ENCODE results near the gene SPG7.

The SPG7 gene

GRCh38 chr16:89475144-89475543 is 33.1 kb upstream of the SPG7 start:
- no peak for ATAC-seq (ENCODE audit: low read depth)
- H3K4me3 ChIP-seq (ENCODE audit: severe bottlenecking): no peak overlapping the region
- H3K4me1 ChIP-seq (ENCODE audit: insufficient read depth, poor library complexity, severe bottlenecking): peaks cover 91% of the 10 kb centered on the region
- no peaks in the 10 kb centered on the region for H3K27me3 ChIP-seq (ENCODE audit: insufficient read depth, poor library complexity, severe bottlenecking)
- H3K9me3 ChIP-seq (ENCODE audit: severe bottlenecking): no peaks in the 10 kb centered on the region
- no peak for DNase-seq (ENCODE audit: low spot score)
- H3K36me3 ChIP-seq (ENCODE audit: low read depth): peaks cover 23% of the 10 kb centered on the region
- peak overlapping the region; percentile 88 for H3K27ac ChIP-seq (ENCODE audit: poor library complexity, severe bottlenecking)
- no peak for TF ChIP-seq CTCF (IDR thresholded peaks at IDR 0.05; ENCODE audit: poor library complexity, severe bottlenecking)

- TF ChIP-seq CTCF (IDR thresholded peaks at IDR 0.05; ENCODE audit: poor library complexity, severe bottlenecking): no peak
- peak; percentile 92 for ATAC-seq (ENCODE audit: low read depth)
- no peak overlapping the region for H3K4me3 ChIP-seq (ENCODE audit: severe bottlenecking)
- H3K4me1 ChIP-seq (ENCODE audit: insufficient read depth, poor library complexity, severe bottlenecking): peaks cover 94% of the 10 kb centered on the region
- no peaks in the 10 kb centered on the region for H3K9me3 ChIP-seq (ENCODE audit: severe bottlenecking)
- H3K27ac ChIP-seq (ENCODE audit: poor library complexity, severe bottlenecking): peak overlapping the region; percentile 88
- H3K27me3 ChIP-seq (ENCODE audit: insufficient read depth, poor library complexity, severe bottlenecking): no peaks in the 10 kb centered on the region
- H3K36me3 ChIP-seq (ENCODE audit: low read depth): peaks cover 14% of the 10 kb centered on the region
- DNase-seq (ENCODE audit: low spot score): peak; percentile 96
Observed at GRCh38 chr16:89476379-89476778, 31.8 kb upstream of the SPG7 start.

GRCh38 chr16:89476811-89477261 is 31.4 kb upstream of the SPG7 start:
- Histone ChIP-seq H3K4me3 (ENCODE audit: severe bottlenecking) (no peak overlapping the region), H3K9me3 (ENCODE audit: severe bottlenecking) (no peaks in the 10 kb centered on the region), H3K27ac (ENCODE audit: poor library complexity, severe bottlenecking) (peak overlapping the region; percentile 88), H3K27me3 (ENCODE audit: insufficient read depth, poor library complexity, severe bottlenecking) (no peaks in the 10 kb centered on the region), H3K36me3 (ENCODE audit: low read depth) (peaks cover 18% of the 10 kb centered on the region), H3K4me1 (ENCODE audit: insufficient read depth, poor library complexity, severe bottlenecking) (peaks cover 94% of the 10 kb centered on the region)
- ATAC-seq (ENCODE audit: low read depth) (peak; percentile 62), DNase-seq (ENCODE audit: low spot score) (no peak)
- no peak for TF ChIP-seq CTCF (IDR thresholded peaks at IDR 0.05; ENCODE audit: poor library complexity, severe bottlenecking)

- Histone ChIP-seq H3K4me3 (ENCODE audit: severe bottlenecking) (no peak overlapping the region), H3K27ac (ENCODE audit: poor library complexity, severe bottlenecking) (peak overlapping the region; percentile 88), H3K4me1 (ENCODE audit: insufficient read depth, poor library complexity, severe bottlenecking) (peaks cover 93% of the 10 kb centered on the region), H3K27me3 (ENCODE audit: insufficient read depth, poor library complexity, severe bottlenecking) (no peaks in the 10 kb centered on the region), H3K36me3 (ENCODE audit: low read depth) (peaks cover 24% of the 10 kb centered on the region), H3K9me3 (ENCODE audit: severe bottlenecking) (no peaks in the 10 kb centered on the region)
- DNase-seq (ENCODE audit: low spot score): no peak
- no peak for TF ChIP-seq CTCF (IDR thresholded peaks at IDR 0.05; ENCODE audit: poor library complexity, severe bottlenecking)
- ATAC-seq (ENCODE audit: low read depth): peak; percentile 65
Observed at GRCh38 chr16:89478576-89479221, 29.5 kb upstream of the SPG7 start.

GRCh38 chr16:89481356-89481955 is 26.7 kb upstream of the SPG7 start:
- Histone ChIP-seq H3K27me3 (ENCODE audit: insufficient read depth, poor library complexity, severe bottlenecking) (no peaks in the 10 kb centered on the region), H3K36me3 (ENCODE audit: low read depth) (peaks cover 24% of the 10 kb centered on the region), H3K4me3 (ENCODE audit: severe bottlenecking) (no peak overlapping the region), H3K4me1 (ENCODE audit: insufficient read depth, poor library complexity, severe bottlenecking) (peaks cover 93% of the 10 kb centered on the region), H3K9me3 (ENCODE audit: severe bottlenecking) (no peaks in the 10 kb centered on the region), H3K27ac (ENCODE audit: poor library complexity, severe bottlenecking) (peak overlapping the region; percentile 88)
- no peak for ATAC-seq (ENCODE audit: low read depth)
- no peak for TF ChIP-seq CTCF (IDR thresholded peaks at IDR 0.05; ENCODE audit: poor library complexity, severe bottlenecking)
- DNase-seq (ENCODE audit: low spot score): no peak

All from RWPE2 (cell line).